Measurements from ENCODE around the gene BCAS2. TPM values are rescaled to one million over a fixed set of nuclear protein-coding genes. Genes with fewer than 3 reads are reported as not detected.

BCAS2 gene
- total RNA-seq, 1 donor from 2014 or later = 33.1 TPM

DNA sequence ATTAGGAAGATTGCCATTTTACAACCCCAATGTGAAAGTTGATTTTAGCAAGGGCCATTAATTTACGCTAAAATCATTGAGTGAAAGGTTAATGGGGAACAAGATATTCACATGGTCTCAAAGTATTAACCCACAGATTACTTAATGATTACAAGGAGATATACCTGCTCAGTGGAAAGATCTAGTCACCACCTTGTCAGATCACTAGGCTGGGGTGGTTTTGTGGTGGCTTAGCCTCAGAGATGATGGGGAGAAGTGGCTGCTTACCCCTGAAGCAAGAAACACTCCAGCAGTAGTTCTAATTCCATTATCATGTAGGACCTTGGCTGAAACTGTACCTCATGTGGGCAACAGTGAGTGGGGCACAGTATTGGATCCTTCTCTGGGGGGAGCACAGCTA lies 50.3 kb downstream of the BCAS2 start:
- H3K27ac Mint-ChIP-seq = no peak overlapping the region
- H3K4me3 Mint-ChIP-seq = no peak overlapping the region
- DNase-seq (no peak), ATAC-seq (ENCODE audit: low read depth) (no peak)
- CTCF ChIA-PET = no interaction called here
- H3K4me1 Mint-ChIP-seq = no peaks in the 10 kb centered on the region
- H3K36me3 Mint-ChIP-seq (ENCODE audit: low read depth) = no peaks in the 10 kb centered on the region
- H3K9me3 Mint-ChIP-seq = no peaks in the 10 kb centered on the region
- TF ChIP-seq CTCF (IDR thresholded peaks at IDR 0.05) = no peak
- POLR2A ChIA-PET = no interaction called here
- intact Hi-C loops (cut with micrococcal nuclease) = no loop called here
- no peaks in the 10 kb centered on the region for H3K27me3 Mint-ChIP-seq

GRCh38 chr1:114530224-114530623 lies 51.2 kb downstream of the BCAS2 start:
- H3K4me3 Mint-ChIP-seq = no peak overlapping the region
- ATAC-seq (ENCODE audit: low read depth) = no peak
- intact Hi-C loops (cut with micrococcal nuclease) = no loop called here
- H3K36me3 Mint-ChIP-seq (ENCODE audit: low read depth) = no peaks in the 10 kb centered on the region
- no peaks in the 10 kb centered on the region for H3K27me3 Mint-ChIP-seq
- H3K9me3 Mint-ChIP-seq = no peaks in the 10 kb centered on the region
- POLR2A ChIA-PET = no interaction called here
- no peak overlapping the region for H3K27ac Mint-ChIP-seq
- TF ChIP-seq CTCF (IDR thresholded peaks at IDR 0.05) = no peak
- CTCF ChIA-PET = no interaction called here
- no peaks in the 10 kb centered on the region for H3K4me1 Mint-ChIP-seq
- DNase-seq = no peak

- Mint-ChIP-seq H3K36me3 (ENCODE audit: low read depth) (no peaks in the 10 kb centered on the region), H3K9me3 (no peaks in the 10 kb centered on the region), H3K27ac (no peak overlapping the region), H3K27me3 (peaks cover 6% of the 10 kb centered on the region), H3K4me3 (no peak overlapping the region), H3K4me1 (no peaks in the 10 kb centered on the region)
- CTCF ChIA-PET = no interaction called here
- no peak for DNase-seq
- intact Hi-C loops (cut with micrococcal nuclease) = no loop called here
- POLR2A ChIA-PET = no interaction called here
- no peak for TF ChIP-seq CTCF (IDR thresholded peaks at IDR 0.05)
- ATAC-seq (ENCODE audit: low read depth) = no peak
These were observed 56.5 kb downstream of the BCAS2 start for GRCh38 chr1:114524944-114525343.

DNA sequence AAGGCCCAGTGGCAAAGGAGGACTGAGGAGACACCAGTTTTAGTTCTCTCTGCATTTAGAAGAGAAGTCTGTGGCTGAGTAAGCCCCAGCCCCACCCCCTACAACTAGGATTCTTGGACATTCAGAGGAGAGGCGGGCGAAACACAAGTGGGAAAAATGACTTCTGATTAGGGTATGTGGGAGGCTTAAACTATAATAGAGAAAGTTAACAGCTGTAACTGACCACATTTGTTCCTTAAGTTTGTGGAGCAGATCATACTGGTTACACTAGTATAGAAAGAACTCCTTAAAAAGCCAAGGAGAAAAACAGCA lies 59.2 kb downstream of the BCAS2 start:
- TF ChIP-seq CTCF (IDR thresholded peaks at IDR 0.05) = no peak
- DNase-seq = no peak
- H3K9me3 Mint-ChIP-seq = no peaks in the 10 kb centered on the region
- peaks cover 14% of the 10 kb centered on the region for H3K27me3 Mint-ChIP-seq
- H3K4me1 Mint-ChIP-seq = no peaks in the 10 kb centered on the region
- no peaks in the 10 kb centered on the region for H3K36me3 Mint-ChIP-seq (ENCODE audit: low read depth)
- no peak for ATAC-seq (ENCODE audit: low read depth)
- no peak overlapping the region for H3K27ac Mint-ChIP-seq
- intact Hi-C loops (cut with micrococcal nuclease) = no loop called here
- CTCF ChIA-PET = no interaction called here
- H3K4me3 Mint-ChIP-seq = no peak overlapping the region
- POLR2A ChIA-PET = no interaction called here

DNA sequence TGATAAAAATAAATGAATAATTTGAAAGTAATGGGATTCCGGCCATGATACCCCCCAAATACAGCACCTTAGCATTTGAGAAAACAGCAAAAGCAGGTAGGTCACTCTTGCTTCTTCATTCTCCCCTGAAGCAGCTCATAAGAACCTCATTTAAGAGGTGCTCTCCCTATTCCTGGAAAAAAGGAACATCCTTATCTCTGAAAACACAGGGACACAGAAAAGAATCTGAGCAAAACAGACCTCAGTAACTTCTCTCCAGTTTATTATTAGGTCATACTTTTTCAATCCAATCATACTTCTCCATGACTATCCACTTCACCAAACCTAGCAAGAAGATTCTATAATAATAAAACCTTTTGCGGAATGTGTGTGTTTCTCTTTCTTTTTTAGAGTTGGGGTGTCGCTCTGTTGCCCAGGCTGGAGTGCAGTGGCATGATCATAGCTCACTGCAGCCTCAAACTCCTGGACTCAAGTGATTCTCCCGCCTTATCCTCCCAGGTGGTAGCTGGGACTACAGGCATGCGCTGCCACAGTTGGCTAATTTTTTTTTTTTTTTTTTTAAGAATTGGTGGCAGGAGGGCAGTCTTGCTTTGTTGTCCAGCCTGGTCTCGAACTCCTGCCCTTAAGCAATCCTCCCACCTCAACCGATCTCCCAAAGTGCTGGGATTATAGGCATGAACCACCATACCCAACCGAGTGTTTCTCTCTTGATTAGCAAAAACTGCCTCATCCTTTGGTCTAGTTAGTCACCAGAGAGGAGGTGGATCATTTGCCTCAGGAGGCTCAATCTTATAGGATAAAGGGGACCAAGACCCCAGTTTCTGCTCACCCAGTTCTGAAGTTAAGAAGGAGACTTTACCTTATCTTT lies 59.8 kb downstream of the BCAS2 start:
- ATAC-seq (ENCODE audit: low read depth) = no peak
- intact Hi-C loops (cut with micrococcal nuclease) = no loop called here
- Mint-ChIP-seq H3K4me1 (no peaks in the 10 kb centered on the region), H3K9me3 (no peaks in the 10 kb centered on the region), H3K27me3 (peaks cover 14% of the 10 kb centered on the region), H3K4me3 (no peak overlapping the region), H3K27ac (no peak overlapping the region), H3K36me3 (ENCODE audit: low read depth) (no peaks in the 10 kb centered on the region)
- POLR2A ChIA-PET = no interaction called here
- no peak for TF ChIP-seq CTCF (IDR thresholded peaks at IDR 0.05)
- DNase-seq = no peak
- CTCF ChIA-PET = no interaction called here

Other genes with a start within 250 kb of the BCAS2 start
- gene TRIM33, start 70.4 kb downstream of the BCAS2 start, total RNA-seq = 38.4 and 41.2 TPM in 2 replicates
- gene DENND2C, start 88.4 kb upstream of the BCAS2 start, total RNA-seq = 0.20 and 0.32 TPM in 2 replicates
- gene AMPD1, start 113.9 kb upstream of the BCAS2 start, total RNA-seq = not detected in 2 replicates
- gene NRAS, start 135.2 kb upstream of the BCAS2 start, total RNA-seq = 53.3 and 55.5 TPM in 2 replicates
- gene CSDE1, start 176.4 kb upstream of the BCAS2 start, total RNA-seq = 416 and 424 TPM in 2 replicates
- 38.4 and 44.2 TPM in 2 replicates for gene SIKE1, start 199.1 kb upstream of the BCAS2 start, total RNA-seq